MCF 10A (cell line): ENCODE data around the gene YWHAQ. TPM values are rescaled to one million over a fixed set of nuclear protein-coding genes. Genes with fewer than 3 reads are reported as not detected.

ENCODE experiments used
- BruUV-seq: library from RNA; stranded (reverse); fragments of 400-500 nt; replicated peaks from 2 replicates; lab custom pipeline; 2021; lab: Mats Ljungman, UMichigan
- CTCF ChIA-PET: fragments of 300-600 bp; sonication (Branson Sonifier 250); formaldehyde crosslinking; extraction: SDS; loops from one replicate; lab custom pipeline; 2021; ENCODE audit warnings: antibody characterized with exemption, inconsistent platforms; lab: Yijun Ruan, JAX
- POLR2A ChIA-PET: fragments of 300-600, 350-650 bp; sonication (Branson Sonifier 250); formaldehyde crosslinking; extraction: SDS; loops from one replicate; lab custom pipeline; 2020; ENCODE audit warnings: antibody characterized with exemption, inconsistent platforms; lab: Yijun Ruan, JAX
- DNase-seq: peaks from one replicate; pipeline ENCODE4 v3.0.0-alpha.2; 2018; ENCODE audit not compliant: unreplicated experiment
- H3K27ac Mint-ChIP-seq: one replicate; pipeline ENCODE4 v1.8.0; 2022; ENCODE audit warnings: mild to moderate bottlenecking, low read depth, mixed read lengths; ENCODE audit not compliant: unreplicated experiment
- H3K27me3 Mint-ChIP-seq: one replicate; pipeline ENCODE4 v1.8.0; 2022; ENCODE audit warnings: mixed read lengths; ENCODE audit not compliant: insufficient read depth, unreplicated experiment
- H3K36me3 Mint-ChIP-seq: one replicate; pipeline ENCODE4 v1.8.0; 2022; ENCODE audit warnings: mild to moderate bottlenecking, moderate library complexity, mixed read lengths; ENCODE audit not compliant: insufficient read depth, unreplicated experiment
- H3K4me1 Mint-ChIP-seq: one replicate; pipeline ENCODE4 v1.8.0; 2022; ENCODE audit warnings: mixed read lengths; ENCODE audit not compliant: insufficient read depth, unreplicated experiment
- H3K4me3 Mint-ChIP-seq: one replicate; pipeline ENCODE4 v1.8.0; 2022; ENCODE audit warnings: mild to moderate bottlenecking, moderate library complexity, mixed read lengths; ENCODE audit not compliant: unreplicated experiment
- H3K9me3 Mint-ChIP-seq: one replicate; pipeline ENCODE4 v1.8.0; 2022; ENCODE audit warnings: mixed read lengths; ENCODE audit not compliant: unreplicated experiment
- intact Hi-C: fragments of 100-400 bp; cut with micrococcal nuclease; formaldehyde crosslinking; loops from 2 replicates; pipeline ENCODE4 v1.14.1; 2022
- total RNA-seq: library from RNA; stranded (reverse); gene quantifications from 2 replicates; pipeline ENCODE4 v1.2.3, GENCODE V29; 2022
- TF ChIP-seq, protein P1 (sequence below): fragments of 200-600 bp; IDR thresholded peaks from one replicate; pipeline ENCODE4 v1.8.0; 2022; ENCODE audit warnings: antibody characterized with exemption, mild to moderate bottlenecking; ENCODE audit not compliant: unreplicated experiment

YWHAQ gene
- total RNA-seq, 1 experiment from 2014 or later = 239 TPM

GRCh38 chr2:9573013-9573720 lies 57.6 kb downstream of the YWHAQ start:
- Mint-ChIP-seq H3K4me3 (no peak overlapping the region), H3K9me3 (no peaks in the 10 kb centered on the region), H3K27me3 (no peaks in the 10 kb centered on the region), H3K36me3 (peaks cover 18% of the 10 kb centered on the region), H3K4me1 (peaks cover 9% of the 10 kb centered on the region), H3K27ac (no peak overlapping the region)
- intact Hi-C loops = no loop called here
- BruUV-seq = no TSS peak
- DNase-seq = no peak
- POLR2A ChIA-PET = interaction anchor here (0.6 to 2.0 kb wide), 3 partner anchors 14 to 176 kb away, joined by 3 to 7 read pairs (median 4); partner anchors contain the start of gene ADAM17
- TF ChIP-seq, protein P1, sequence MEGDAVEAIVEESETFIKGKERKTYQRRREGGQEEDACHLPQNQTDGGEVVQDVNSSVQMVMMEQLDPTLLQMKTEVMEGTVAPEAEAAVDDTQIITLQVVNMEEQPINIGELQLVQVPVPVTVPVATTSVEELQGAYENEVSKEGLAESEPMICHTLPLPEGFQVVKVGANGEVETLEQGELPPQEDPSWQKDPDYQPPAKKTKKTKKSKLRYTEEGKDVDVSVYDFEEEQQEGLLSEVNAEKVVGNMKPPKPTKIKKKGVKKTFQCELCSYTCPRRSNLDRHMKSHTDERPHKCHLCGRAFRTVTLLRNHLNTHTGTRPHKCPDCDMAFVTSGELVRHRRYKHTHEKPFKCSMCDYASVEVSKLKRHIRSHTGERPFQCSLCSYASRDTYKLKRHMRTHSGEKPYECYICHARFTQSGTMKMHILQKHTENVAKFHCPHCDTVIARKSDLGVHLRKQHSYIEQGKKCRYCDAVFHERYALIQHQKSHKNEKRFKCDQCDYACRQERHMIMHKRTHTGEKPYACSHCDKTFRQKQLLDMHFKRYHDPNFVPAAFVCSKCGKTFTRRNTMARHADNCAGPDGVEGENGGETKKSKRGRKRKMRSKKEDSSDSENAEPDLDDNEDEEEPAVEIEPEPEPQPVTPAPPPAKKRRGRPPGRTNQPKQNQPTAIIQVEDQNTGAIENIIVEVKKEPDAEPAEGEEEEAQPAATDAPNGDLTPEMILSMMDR = no peak
- CTCF ChIA-PET = interaction anchor here (0.6 kb wide), 3 partner anchors 8 to 196 kb away, joined by 3 to 5 read pairs (median 3); no protein-coding TSS in a partner anchor

DNA sequence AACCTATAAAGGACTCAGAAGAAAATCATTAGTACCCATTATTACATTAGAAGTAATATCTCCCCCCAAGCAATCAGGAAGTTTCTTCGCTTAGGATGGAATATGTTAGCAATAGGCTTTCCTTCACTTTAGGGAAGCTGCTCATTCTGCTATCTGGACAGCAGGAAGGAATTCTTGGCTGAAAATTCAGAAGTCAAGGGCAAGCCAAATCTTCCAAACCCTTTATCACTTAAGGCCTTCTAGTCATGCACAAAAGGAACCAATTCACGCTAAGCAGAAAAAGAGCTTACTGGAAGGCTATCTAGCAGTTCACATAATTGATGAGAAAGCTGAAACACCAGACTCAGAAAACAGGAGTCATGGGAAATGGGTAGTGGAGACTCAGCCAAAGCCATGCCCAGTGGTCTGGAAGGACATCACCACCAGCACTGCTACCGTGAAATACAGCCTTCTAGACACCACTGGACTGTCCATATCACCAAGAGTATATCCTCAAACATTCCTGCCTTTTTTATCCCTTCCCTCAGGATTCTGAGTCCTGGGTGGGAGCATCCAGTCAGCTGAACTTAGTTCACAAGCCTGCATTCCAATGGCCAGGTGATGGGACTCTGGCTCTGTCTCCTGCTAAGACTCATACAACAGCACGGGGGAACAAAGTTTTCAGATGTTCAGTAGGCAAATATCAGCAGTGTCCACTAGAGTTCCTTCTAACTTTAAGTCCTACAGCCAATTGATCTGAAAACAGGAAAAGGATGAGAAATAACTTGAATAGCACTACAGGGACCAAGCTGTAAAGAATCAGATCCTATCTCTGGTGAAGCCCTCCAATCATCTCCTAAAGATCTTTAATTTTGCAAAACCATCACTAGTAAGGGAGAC lies 60.4 kb downstream of the YWHAQ start:
- H3K4me3 Mint-ChIP-seq = no peak overlapping the region
- ChIA-PET POLR2A (interaction anchor here (0.5 to 2.9 kb wide), 6 partner anchors 14 to 160 kb away, joined by 3 to 21 read pairs (median 4); partner anchors contain the start of genes ADAM17 and YWHAQ), CTCF (interaction anchor here (0.6 to 2.2 kb wide), 6 partner anchors 9 to 200 kb away, joined by 3 to 7 read pairs (median 4); no protein-coding TSS in a partner anchor)
- H3K27ac Mint-ChIP-seq = no peak overlapping the region
- peaks cover 12% of the 10 kb centered on the region for H3K4me1 Mint-ChIP-seq
- H3K27me3 Mint-ChIP-seq = no peaks in the 10 kb centered on the region
- BruUV-seq = no TSS peak
- TF ChIP-seq, protein P1 = no peak
- H3K9me3 Mint-ChIP-seq = no peaks in the 10 kb centered on the region
- intact Hi-C loops = no loop called here
- peaks cover 13% of the 10 kb centered on the region for H3K36me3 Mint-ChIP-seq
- no peak for DNase-seq

- H3K4me1 Mint-ChIP-seq = peaks cover 9% of the 10 kb centered on the region
- H3K27me3 Mint-ChIP-seq = no peaks in the 10 kb centered on the region
- TSS peak; percentile 79 for BruUV-seq
- DNase-seq = peak; percentile 94
- H3K27ac Mint-ChIP-seq = peak overlapping the region; percentile 97
- intact Hi-C loops = no loop called here
- ChIA-PET CTCF (interaction anchor here (0.6 to 1.2 kb wide), 2 partner anchors 16 to 63 kb away, joined by 3 to 4 read pairs; no protein-coding TSS in a partner anchor), POLR2A (interaction anchor here (0.6 to 2.3 kb wide), 13 partner anchors 10 to 188 kb away, joined by 3 to 58 read pairs (median 3); partner anchors contain the start of gene ADAM17)
- peaks cover 8% of the 10 kb centered on the region for H3K36me3 Mint-ChIP-seq
- peak overlapping the region; percentile 67 for H3K4me3 Mint-ChIP-seq
- TF ChIP-seq, protein P1 = no peak
- H3K9me3 Mint-ChIP-seq = no peaks in the 10 kb centered on the region
Observed at GRCh38 chr2:9565436-9566153, 65.2 kb downstream of the YWHAQ start.
